ENCODE results near the gene HBB.

HBB gene

DNA sequence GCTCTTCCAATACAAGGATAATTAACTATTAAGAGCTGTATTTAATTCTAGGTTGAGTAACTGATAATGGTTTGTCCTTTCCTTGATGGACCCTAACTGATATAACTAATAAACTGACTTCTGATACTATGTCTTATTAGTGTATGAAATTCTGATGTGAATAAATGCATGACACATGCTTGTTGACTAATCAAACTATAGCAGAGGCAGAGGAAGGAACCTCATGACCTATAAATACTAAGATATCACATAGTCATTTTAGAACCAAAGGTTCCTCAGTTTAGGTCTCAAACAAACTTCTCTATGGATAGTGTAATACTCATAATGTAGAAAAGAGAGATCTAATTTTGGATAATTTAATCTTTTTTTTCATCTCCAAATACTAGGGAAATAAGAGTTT, 12.2 kb upstream of the HBB start:
- Mint-ChIP-seq H3K36me3 (ENCODE audit: low read depth) (no peaks in the 10 kb centered on the region), H3K27ac (no peak overlapping the region)
- ATAC-seq = no peak

DNA sequence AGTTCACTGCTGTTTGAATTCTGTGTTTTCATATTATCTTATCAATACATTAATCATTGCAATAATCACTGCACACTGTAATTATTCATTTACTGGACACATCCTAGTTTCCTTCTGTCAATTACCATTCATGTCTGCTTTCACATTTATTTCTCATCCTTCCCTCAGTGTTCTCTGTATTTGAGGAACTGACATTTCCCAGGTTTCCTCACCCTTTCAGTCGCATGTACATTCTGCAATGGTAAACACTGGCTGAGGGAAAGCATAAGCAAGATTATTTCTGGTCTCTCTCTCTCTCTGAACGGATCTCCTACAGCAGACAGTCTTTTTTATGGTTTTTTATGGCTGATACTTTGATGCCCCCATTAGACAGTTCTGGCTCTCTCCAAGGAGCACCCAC, 11.6 kb upstream of the HBB start:
- H3K36me3 Mint-ChIP-seq (ENCODE audit: low read depth) = no peaks in the 10 kb centered on the region
- no peaks in the 10 kb centered on the region for H3K9me3 Mint-ChIP-seq
- DNase-seq (no peak), ATAC-seq (no peak)
- H3K4me1 Mint-ChIP-seq = no peaks in the 10 kb centered on the region
- H3K4me3 Mint-ChIP-seq = no peak overlapping the region
- H3K27ac Mint-ChIP-seq = no peak overlapping the region
- H3K27me3 Mint-ChIP-seq = peaks cover 4% of the 10 kb centered on the region

More for the DNA sequence above, 12.2 kb upstream of the HBB start:
- Mint-ChIP-seq H3K9me3 (no peaks in the 10 kb centered on the region), H3K4me1 (no peaks in the 10 kb centered on the region), H3K4me3 (no peak overlapping the region), H3K27me3 (peaks cover 4% of the 10 kb centered on the region)
- DNase-seq = no peak

DNA sequence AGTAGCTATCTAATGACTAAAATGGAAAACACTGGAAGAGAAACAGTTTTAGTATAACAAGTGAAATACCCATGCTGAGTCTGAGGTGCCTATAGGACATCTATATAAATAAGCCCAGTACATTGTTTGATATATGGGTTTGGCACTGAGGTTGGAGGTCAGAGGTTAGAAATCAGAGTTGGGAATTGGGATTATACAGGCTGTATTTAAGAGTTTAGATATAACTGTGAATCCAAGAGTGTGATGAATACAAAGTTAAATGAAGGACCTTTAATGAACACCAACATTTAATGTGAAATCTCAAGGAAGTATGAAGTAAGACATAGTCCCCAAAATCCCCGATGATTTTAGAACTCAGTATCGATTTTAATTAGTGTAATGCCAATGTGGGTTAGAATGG, 10.5 kb upstream of the HBB start:
- Mint-ChIP-seq H3K4me1 (no peaks in the 10 kb centered on the region), H3K9me3 (no peaks in the 10 kb centered on the region), H3K4me3 (no peak overlapping the region), H3K27me3 (peaks cover 4% of the 10 kb centered on the region), H3K27ac (no peak overlapping the region), H3K36me3 (ENCODE audit: low read depth) (no peaks in the 10 kb centered on the region)
- ATAC-seq = no peak
- no peak for DNase-seq

DNA sequence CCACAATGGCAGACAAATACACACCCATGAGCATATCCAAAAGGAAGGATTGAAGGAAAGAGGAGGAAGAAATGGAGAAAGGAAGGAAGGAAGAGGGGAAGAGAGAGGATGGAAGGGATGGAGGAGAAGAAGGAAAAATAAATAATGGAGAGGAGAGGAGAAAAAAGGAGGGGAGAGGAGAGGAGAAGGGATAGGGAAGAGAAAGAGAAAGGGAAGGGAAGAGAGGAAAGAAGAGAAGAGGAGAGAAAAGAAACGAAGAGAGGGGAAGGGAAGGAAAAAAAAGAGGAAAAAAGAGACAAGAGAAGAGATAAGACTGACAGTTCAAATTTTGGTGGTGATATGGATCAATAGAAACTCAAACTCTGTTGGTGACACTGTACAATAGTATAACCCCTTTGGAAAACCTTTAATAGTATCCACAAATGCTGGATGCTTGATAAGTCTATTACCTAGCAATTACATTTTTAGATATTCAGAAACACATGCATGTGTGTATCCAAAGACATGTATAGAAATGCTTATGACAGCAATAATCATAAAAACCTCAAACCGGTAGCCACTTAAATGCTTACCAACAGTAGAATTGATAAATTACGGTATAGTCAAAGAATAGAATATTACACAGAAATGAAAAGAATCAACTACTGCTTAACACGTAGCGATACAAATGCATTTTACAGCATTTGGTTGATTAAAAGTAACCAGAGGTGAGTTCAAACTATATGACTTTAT, 8.7 kb upstream of the HBB start:
- Mint-ChIP-seq H3K4me1 (no peaks in the 10 kb centered on the region), H3K4me3 (no peak overlapping the region), H3K36me3 (ENCODE audit: low read depth) (no peaks in the 10 kb centered on the region), H3K27me3 (peaks cover 4% of the 10 kb centered on the region), H3K9me3 (no peaks in the 10 kb centered on the region), H3K27ac (no peak overlapping the region)
- DNase-seq = no peak
- no peak for ATAC-seq

DNA sequence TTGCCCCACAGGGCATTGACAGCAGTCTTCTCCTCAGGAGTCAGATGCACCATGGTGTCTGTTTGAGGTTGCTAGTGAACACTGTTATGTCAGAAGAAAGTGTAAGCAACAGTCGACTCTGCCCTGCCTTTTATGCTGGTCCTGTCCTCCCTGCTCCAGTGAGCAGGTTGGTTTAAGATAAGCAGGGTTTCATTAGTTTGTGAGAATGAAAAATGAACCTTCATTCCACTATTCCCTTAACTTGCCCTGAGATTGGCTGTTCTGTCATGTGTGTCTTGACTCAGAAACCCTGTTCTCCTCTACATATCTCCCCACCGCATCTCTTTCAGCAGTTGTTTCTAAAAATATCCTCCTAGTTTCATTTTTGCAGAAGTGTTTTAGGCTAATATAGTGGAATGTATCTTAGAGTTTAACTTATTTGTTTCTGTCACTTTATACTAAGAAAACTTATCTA, 7.5 kb upstream of the HBB start, which contains the start of gene HBD:
Gene HBD, minus strand, starts transcription at position 103 of the 454 bp plus-strand sequence. Its CDS starts 50 bp downstream, at position 53.
- DNase-seq (no peak), ATAC-seq (no peak)
- no peaks in the 10 kb centered on the region for H3K4me1 Mint-ChIP-seq
- no peaks in the 10 kb centered on the region for H3K36me3 Mint-ChIP-seq (ENCODE audit: low read depth)
- H3K9me3 Mint-ChIP-seq = no peaks in the 10 kb centered on the region
- H3K27ac Mint-ChIP-seq = no peak within 1 kb of the TSS
- H3K4me3 Mint-ChIP-seq = no peak within 1 kb of the TSS
- peaks cover 4% of the 10 kb centered on the region for H3K27me3 Mint-ChIP-seq

DNA sequence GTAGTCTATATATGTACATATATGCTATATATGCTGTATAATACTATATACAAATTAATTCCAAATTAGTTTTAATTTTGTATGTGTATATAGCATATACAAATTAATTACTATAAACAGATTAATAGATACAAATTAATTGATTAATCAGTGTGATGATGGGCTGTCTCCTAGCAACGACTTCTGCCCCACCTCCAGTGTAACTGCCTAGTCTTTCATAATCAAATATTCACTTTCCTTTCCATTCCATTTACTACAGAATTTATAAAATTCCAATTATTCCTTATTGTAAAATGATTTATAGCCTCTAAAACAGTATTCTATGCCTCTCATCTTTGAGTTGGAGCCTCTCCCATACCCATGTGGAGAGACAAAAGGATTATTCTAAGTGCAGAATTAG, 6.4 kb upstream of the HBB start:
- H3K9me3 Mint-ChIP-seq = no peaks in the 10 kb centered on the region
- no peak for ATAC-seq
- H3K4me3 Mint-ChIP-seq = no peak overlapping the region
- H3K27me3 Mint-ChIP-seq = peaks cover 4% of the 10 kb centered on the region
- H3K36me3 Mint-ChIP-seq (ENCODE audit: low read depth) = no peaks in the 10 kb centered on the region
- no peaks in the 10 kb centered on the region for H3K4me1 Mint-ChIP-seq
- H3K27ac Mint-ChIP-seq = no peak overlapping the region
- no peak for DNase-seq

DNA sequence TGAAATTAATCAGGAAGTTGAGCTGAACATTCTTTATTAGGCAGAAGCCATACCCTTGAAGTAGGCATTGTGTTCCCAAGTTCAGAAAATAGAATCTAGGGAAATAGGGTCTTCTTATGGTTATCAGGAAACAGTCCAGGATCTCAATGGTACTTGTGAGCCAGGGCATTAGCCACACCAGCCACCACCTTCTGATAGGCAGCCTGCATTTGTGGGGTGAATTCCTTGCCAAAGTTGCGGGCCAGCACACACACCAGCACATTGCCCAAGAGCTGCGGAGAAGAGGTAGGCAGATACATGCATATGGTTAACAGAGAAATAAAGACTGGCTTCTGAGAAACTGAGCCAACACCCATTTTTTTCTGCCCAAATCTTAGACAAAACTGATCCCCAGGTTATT, 6.0 kb upstream of the HBB start:
- H3K27me3 Mint-ChIP-seq = peaks cover 4% of the 10 kb centered on the region
- DNase-seq = no peak
- no peak overlapping the region for H3K4me3 Mint-ChIP-seq
- no peaks in the 10 kb centered on the region for H3K9me3 Mint-ChIP-seq
- no peak overlapping the region for H3K27ac Mint-ChIP-seq
- H3K4me1 Mint-ChIP-seq = no peaks in the 10 kb centered on the region
- no peak for ATAC-seq
- H3K36me3 Mint-ChIP-seq (ENCODE audit: low read depth) = no peaks in the 10 kb centered on the region

DNA sequence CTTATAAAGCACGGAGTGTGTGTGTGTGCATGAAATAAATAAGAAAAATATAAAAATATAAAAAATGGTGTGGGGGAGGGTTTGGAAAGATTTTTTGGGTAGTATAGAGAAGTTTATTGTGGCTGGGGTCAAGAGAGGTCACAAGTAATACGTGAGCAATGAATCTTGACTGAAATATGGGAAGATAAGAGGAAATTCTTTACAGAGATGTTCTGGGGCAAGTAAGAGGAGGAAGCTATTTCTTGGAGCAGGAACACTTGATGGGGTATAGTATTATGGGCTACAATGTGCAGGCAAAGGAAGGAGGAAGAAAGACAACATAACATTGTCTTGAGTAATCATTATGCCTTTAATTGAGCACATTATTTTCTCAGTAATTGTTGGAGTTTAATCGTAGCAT, 5.3 kb upstream of the HBB start:
- DNase-seq (no peak), ATAC-seq (no peak)
- Mint-ChIP-seq H3K4me3 (no peak overlapping the region), H3K27me3 (peaks cover 4% of the 10 kb centered on the region), H3K27ac (no peak overlapping the region), H3K36me3 (ENCODE audit: low read depth) (no peaks in the 10 kb centered on the region), H3K9me3 (no peaks in the 10 kb centered on the region), H3K4me1 (no peaks in the 10 kb centered on the region)

DNA sequence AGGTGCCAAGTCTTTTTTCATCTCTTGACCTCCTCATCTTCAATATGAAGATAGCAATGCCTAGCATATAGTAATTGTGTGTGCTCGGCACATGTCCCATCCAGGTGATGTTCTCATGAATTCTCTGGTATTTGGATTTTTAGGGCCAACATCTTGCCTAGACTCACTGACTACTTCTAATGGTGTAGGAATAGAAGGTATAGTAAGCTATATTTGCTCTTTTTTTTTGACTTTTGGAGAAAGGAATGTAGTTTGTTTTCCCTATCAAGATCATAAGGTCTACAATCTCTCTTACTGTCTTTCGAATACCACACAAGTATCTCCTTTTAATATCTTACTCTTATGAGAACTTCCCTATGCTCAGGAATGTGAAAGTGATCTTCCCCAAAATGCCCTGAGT, 4.2 kb upstream of the HBB start:
- no peaks in the 10 kb centered on the region for H3K4me1 Mint-ChIP-seq
- H3K27ac Mint-ChIP-seq = no peak overlapping the region

DNA sequence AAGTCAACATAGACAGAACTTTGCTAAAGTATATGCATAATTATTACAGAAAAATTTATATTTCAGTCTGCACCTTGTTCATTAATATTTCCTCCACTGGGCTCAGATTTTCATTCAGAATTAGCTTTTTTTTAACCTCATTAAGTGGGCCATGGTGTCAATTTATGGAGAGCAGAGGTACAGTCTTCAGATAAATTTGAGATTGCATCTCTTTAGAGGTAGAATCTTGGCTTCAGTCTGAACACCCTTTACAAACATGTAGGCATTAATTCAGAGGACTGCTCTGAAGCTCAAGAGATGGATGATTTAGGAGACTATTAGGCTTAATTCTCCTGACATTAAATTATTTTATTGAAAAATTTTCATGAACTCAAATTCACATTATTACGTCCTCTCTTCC, 3.4 kb upstream of the HBB start:
- Mint-ChIP-seq H3K36me3 (ENCODE audit: low read depth) (no peaks in the 10 kb centered on the region), H3K27ac (no peak overlapping the region), H3K4me3 (no peak overlapping the region), H3K4me1 (no peaks in the 10 kb centered on the region), H3K27me3 (peaks cover 2% of the 10 kb centered on the region), H3K9me3 (no peaks in the 10 kb centered on the region)
- DNase-seq (no peak), ATAC-seq (no peak)

More for the DNA sequence above, 4.2 kb upstream of the HBB start:
- Mint-ChIP-seq H3K36me3 (ENCODE audit: low read depth) (no peaks in the 10 kb centered on the region), H3K4me3 (no peak overlapping the region), H3K9me3 (no peaks in the 10 kb centered on the region), H3K27me3 (peaks cover 4% of the 10 kb centered on the region)
- DNase-seq (no peak), ATAC-seq (no peak)

DNA sequence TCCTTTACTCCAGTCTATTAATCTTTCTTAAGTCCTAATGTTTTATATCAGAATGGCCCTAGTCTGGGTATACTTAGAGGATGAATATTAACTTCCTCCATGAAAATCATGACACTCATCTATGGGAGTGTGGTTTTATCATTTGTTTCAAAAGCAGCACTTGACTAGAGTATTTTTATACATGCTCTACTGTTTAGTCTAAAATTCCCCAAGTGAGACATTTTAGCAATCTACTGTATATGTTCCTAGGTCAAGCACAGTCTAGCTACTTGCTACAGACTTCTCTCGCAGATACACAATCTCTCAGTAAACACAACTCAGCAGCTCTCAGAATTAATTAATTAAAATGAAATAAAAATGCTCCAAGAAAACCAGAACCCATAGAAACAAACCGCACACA, 2.9 kb upstream of the HBB start:
- H3K4me3 Mint-ChIP-seq = no peak overlapping the region
- ATAC-seq = no peak
- no peak overlapping the region for H3K27ac Mint-ChIP-seq
- H3K27me3 Mint-ChIP-seq = no peaks in the 10 kb centered on the region
- H3K36me3 Mint-ChIP-seq (ENCODE audit: low read depth) = no peaks in the 10 kb centered on the region
- no peak for DNase-seq
- H3K4me1 Mint-ChIP-seq = no peaks in the 10 kb centered on the region
- H3K9me3 Mint-ChIP-seq = no peaks in the 10 kb centered on the region

DNA sequence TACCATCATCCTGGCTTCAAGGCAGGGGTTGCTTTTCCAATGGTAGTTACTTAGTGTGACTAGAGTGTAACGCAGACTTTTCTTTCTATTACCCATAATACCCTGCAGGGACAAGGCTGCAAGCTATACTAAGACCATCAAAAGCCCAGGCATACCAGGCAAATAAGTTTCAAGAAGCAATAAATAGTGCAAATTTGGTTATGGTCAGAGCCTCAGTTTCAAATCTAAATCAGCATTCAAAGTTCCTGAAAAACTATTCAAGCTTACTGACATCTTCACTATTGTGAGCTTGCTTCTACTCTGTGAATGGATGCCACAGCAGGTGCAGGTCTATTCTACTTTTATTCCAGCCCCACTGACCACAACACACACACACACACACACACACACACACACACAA, 2.5 kb upstream of the HBB start:
- Mint-ChIP-seq H3K4me3 (no peak overlapping the region), H3K27ac (no peak overlapping the region), H3K36me3 (ENCODE audit: low read depth) (no peaks in the 10 kb centered on the region), H3K9me3 (no peaks in the 10 kb centered on the region), H3K4me1 (no peaks in the 10 kb centered on the region), H3K27me3 (no peaks in the 10 kb centered on the region)
- ATAC-seq (no peak), DNase-seq (no peak)

DNA sequence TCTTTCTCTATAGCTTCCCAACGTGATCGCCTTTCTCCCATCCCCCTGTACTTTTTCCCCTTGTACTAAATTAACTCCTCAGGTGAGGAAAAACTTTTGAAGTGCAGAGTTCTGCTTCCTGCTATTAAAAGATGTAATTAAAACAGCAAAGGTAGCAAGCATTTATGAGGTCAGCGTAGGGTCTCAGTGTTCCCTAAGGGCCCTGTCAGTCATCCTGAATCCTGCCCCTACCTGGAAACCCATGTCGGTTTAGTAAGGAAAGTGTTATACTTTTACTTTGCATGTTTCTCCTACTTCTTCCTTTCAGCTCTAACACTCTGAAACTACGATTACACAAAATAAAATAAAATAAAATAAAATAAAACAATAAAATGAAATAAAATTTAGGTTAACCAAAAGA, 1.3 kb upstream of the HBB start:
- H3K9me3 Mint-ChIP-seq = no peaks in the 10 kb centered on the region
- no peaks in the 10 kb centered on the region for H3K36me3 Mint-ChIP-seq (ENCODE audit: low read depth)
- no peaks in the 10 kb centered on the region for H3K27me3 Mint-ChIP-seq
- no peak overlapping the region for H3K4me3 Mint-ChIP-seq
- ATAC-seq (no peak), DNase-seq (no peak)
- no peaks in the 10 kb centered on the region for H3K4me1 Mint-ChIP-seq
- no peak overlapping the region for H3K27ac Mint-ChIP-seq

DNA sequence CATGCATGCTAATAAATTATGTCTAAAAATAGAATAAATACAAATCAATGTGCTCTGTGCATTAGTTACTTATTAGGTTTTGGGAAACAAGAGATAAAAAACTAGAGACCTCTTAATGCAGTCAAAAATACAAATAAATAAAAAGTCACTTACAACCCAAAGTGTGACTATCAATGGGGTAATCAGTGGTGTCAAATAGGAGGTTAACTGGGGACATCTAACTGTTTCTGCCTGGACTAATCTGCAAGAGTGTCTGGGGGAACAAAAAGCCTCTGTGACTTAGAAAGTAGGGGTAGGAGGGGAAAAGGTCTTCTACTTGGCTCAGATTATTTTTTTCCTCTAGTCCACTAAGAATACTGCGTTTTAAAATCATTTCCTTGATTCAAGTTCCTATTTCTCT, 810 bp upstream of the HBB start:
- no peak overlapping the region for H3K27ac Mint-ChIP-seq
- H3K27me3 Mint-ChIP-seq = no peaks in the 10 kb centered on the region
- no peaks in the 10 kb centered on the region for H3K4me1 Mint-ChIP-seq
- H3K4me3 Mint-ChIP-seq = no peak overlapping the region
- ATAC-seq (no peak), DNase-seq (no peak)
- H3K36me3 Mint-ChIP-seq (ENCODE audit: low read depth) = no peaks in the 10 kb centered on the region
- H3K9me3 Mint-ChIP-seq = no peaks in the 10 kb centered on the region

DNA sequence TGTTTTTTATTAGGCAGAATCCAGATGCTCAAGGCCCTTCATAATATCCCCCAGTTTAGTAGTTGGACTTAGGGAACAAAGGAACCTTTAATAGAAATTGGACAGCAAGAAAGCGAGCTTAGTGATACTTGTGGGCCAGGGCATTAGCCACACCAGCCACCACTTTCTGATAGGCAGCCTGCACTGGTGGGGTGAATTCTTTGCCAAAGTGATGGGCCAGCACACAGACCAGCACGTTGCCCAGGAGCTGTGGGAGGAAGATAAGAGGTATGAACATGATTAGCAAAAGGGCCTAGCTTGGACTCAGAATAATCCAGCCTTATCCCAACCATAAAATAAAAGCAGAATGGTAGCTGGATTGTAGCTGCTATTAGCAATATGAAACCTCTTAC, 1.4 kb downstream of the HBB start:
- H3K4me3 Mint-ChIP-seq = no peak overlapping the region
- no peak for ATAC-seq
- H3K27me3 Mint-ChIP-seq = no peaks in the 10 kb centered on the region
- H3K9me3 Mint-ChIP-seq = no peaks in the 10 kb centered on the region
- H3K36me3 Mint-ChIP-seq (ENCODE audit: low read depth) = no peaks in the 10 kb centered on the region
- no peaks in the 10 kb centered on the region for H3K4me1 Mint-ChIP-seq
- DNase-seq = no peak
- no peak overlapping the region for H3K27ac Mint-ChIP-seq

All from activated naive CD8-positive, alpha-beta T cell treated with anti-CD3 and anti-CD28 coated beads, Interleukin-2, amount 50 U/mL, for 24 hours (primary cell).